ENCODE data around the gene ACOT9. TPM values are rescaled to one million over a fixed set of nuclear protein-coding genes. Genes with fewer than 3 reads are reported as not detected.
A peak's percentile ranks its signal among the peaks of the same experiment; 100 is the strongest.

The ACOT9 gene
- total RNA-seq, 5 donors from 2014 or later (not counting 1 experiment from before 2014, with no cell fraction given) = 15.0 to 22.1 (median 19.2) TPM

GRCh38 chrX:23756165-23756564 lies 13.1 kb upstream of the ACOT9 start:
- ATAC-seq (replicated peaks in 1 of 4) (peak in 3 of 4 experiments; percentile 40 to 62 (median 56)), DNase-seq (peak; percentile 14 to 79 (median 51))
- H3K27ac ChIP-seq (ENCODE audit: low read length) = no peak overlapping the region
- ChIA-PET CTCF (interaction anchor here in 1 of 2 donors (1.6 kb wide), 1 partner anchor 146 kb away, joined by 9 read pairs; no protein-coding TSS in a partner anchor), POLR2A (no interaction called here)
- no CpG with 5 or more reads among the region's 4 CpGs for WGBS (ENCODE audit: insufficient coverage)
- Mint-ChIP-seq H3K4me1 (peaks cover 0 to 4% (median 3%) of the 10 kb centered on the region in 3 donors), H3K36me3 (no peaks in the 10 kb centered on the region), H3K27me3 (peaks cover 0 to 12% of the 10 kb centered on the region in 2 donors), H3K4me3 (no peak overlapping the region), H3K9me3 (no peaks in the 10 kb centered on the region), H3K27ac (peak overlapping the region in 1 of 2 donors; percentile 39)
- H3K9me3 ChIP-seq = no peaks in the 10 kb centered on the region
- H3K36me3 ChIP-seq (ENCODE audit: control insufficient read depth in 2 of 2, extremely low read depth in 1 of 2, insufficient read depth in 1 of 2, low read length in 1 of 2) = no peaks in the 10 kb centered on the region
- no peaks in the 10 kb centered on the region for H3K4me1 ChIP-seq (ENCODE audit: control insufficient read depth in 1 of 2, extremely low read depth in 1 of 2, insufficient read depth in 2 of 2, low read length in 2 of 2)
- H3K27me3 ChIP-seq (replicated peaks in 1 of 2; ENCODE audit: control insufficient read depth in 2 of 2, extremely low read depth in 1 of 2, insufficient read depth in 2 of 2, low read length in 1 of 2) = no peaks in the 10 kb centered on the region
- no peak overlapping the region for H3K4me3 ChIP-seq (ENCODE audit: control insufficient read depth in 1 of 2, extremely low read depth in 1 of 2, low read length in 1 of 2)

DNA sequence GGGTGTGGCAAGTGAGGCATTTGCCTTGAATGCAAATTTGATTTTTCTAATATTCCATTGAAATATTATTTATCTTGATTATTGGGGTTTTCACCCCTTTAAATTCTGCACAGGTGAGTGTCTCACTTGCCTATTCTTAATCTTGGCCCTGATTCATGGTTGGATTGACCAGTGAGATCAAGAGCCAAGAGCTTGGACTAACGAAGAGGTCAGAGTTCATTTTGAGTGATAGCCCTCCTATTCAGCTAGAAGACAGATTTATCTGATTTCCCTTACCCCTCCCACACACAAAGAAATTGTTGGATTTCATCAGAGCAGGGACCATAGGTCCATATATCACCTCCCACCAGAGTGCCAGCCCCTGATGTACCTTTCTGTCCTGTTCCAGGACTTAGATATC lies 11.6 kb upstream of the ACOT9 start:
- Mint-ChIP-seq H3K9me3 (no peaks in the 10 kb centered on the region), H3K4me1 (peaks cover 0 to 4% (median 3%) of the 10 kb centered on the region in 3 donors), H3K36me3 (no peaks in the 10 kb centered on the region), H3K27me3 (peaks cover 0 to 12% of the 10 kb centered on the region in 2 donors), H3K4me3 (no peak overlapping the region), H3K27ac (no peak overlapping the region)
- Histone ChIP-seq H3K4me3 (ENCODE audit: control insufficient read depth in 1 of 2, extremely low read depth in 1 of 2, low read length in 1 of 2) (no peak overlapping the region), H3K4me1 (ENCODE audit: control insufficient read depth in 1 of 2, extremely low read depth in 1 of 2, insufficient read depth in 2 of 2, low read length in 2 of 2) (no peaks in the 10 kb centered on the region), H3K9me3 (no peaks in the 10 kb centered on the region), H3K27ac (ENCODE audit: low read length) (no peak overlapping the region), H3K27me3 (replicated peaks in 1 of 2; ENCODE audit: control insufficient read depth in 2 of 2, extremely low read depth in 1 of 2, insufficient read depth in 2 of 2, low read length in 1 of 2) (no peaks in the 10 kb centered on the region), H3K36me3 (ENCODE audit: control insufficient read depth in 2 of 2, extremely low read depth in 1 of 2, insufficient read depth in 1 of 2, low read length in 1 of 2) (no peaks in the 10 kb centered on the region)
- WGBS (ENCODE audit: insufficient coverage) = no CpG with 5 or more reads among the region's 1 CpG
- DNase-seq (no peak), ATAC-seq (replicated peaks in 1 of 4) (no peak)
- POLR2A ChIA-PET = no interaction called here
- CTCF ChIA-PET = no interaction called here

- Histone ChIP-seq H3K36me3 (ENCODE audit: control insufficient read depth in 2 of 2, extremely low read depth in 1 of 2, insufficient read depth in 1 of 2, low read length in 1 of 2) (no peaks in the 10 kb centered on the region), H3K27ac (ENCODE audit: low read length) (no peak overlapping the region), H3K4me1 (ENCODE audit: control insufficient read depth in 1 of 2, extremely low read depth in 1 of 2, insufficient read depth in 2 of 2, low read length in 2 of 2) (no peaks in the 10 kb centered on the region), H3K9me3 (no peaks in the 10 kb centered on the region), H3K27me3 (replicated peaks in 1 of 2; ENCODE audit: control insufficient read depth in 2 of 2, extremely low read depth in 1 of 2, insufficient read depth in 2 of 2, low read length in 1 of 2) (no peaks in the 10 kb centered on the region), H3K4me3 (ENCODE audit: control insufficient read depth in 1 of 2, extremely low read depth in 1 of 2, low read length in 1 of 2) (no peak overlapping the region)
- H3K9me3 Mint-ChIP-seq = no peaks in the 10 kb centered on the region
- WGBS (ENCODE audit: insufficient coverage) = no CpG with 5 or more reads among the region's 2 CpGs
- H3K36me3 Mint-ChIP-seq = no peaks in the 10 kb centered on the region
- peaks cover 0 to 4% (median 3%) of the 10 kb centered on the region in 3 donors for H3K4me1 Mint-ChIP-seq
- CTCF ChIA-PET = no interaction called here
- peaks cover 0 to 12% of the 10 kb centered on the region in 2 donors for H3K27me3 Mint-ChIP-seq
- no peak for DNase-seq
- H3K4me3 Mint-ChIP-seq = no peak overlapping the region
- POLR2A ChIA-PET = interaction anchor here in 1 of 2 donors (0.6 kb wide), 1 partner anchor 10 kb away, joined by 3 read pairs; the partner anchor contains the start of gene ACOT9
- ATAC-seq (replicated peaks in 1 of 4) = no peak
- H3K27ac Mint-ChIP-seq = no peak overlapping the region
Observed at GRCh38 chrX:23752740-23753415, 9.8 kb upstream of the ACOT9 start.

DNA sequence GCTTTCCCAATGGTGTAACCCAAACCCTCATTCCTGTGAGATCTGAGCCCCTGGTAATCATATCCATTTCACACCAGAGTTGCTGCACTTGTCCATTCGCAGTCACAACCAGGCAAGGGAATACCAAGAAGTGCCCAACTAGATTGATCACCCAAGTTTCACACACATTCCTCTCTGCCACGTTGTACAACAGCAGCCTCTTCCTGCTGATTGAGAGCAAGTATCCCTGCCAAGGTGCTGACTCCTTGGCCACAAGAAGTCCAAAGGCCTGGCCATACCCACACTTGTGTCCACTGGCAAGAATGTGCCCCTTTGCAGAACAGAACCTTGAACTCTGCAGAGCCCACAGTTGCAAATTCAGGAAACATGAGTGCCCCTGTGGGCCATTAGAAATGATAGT lies 6.5 kb upstream of the ACOT9 start:
- no peaks in the 10 kb centered on the region for H3K27me3 ChIP-seq (replicated peaks in 1 of 2; ENCODE audit: control insufficient read depth in 2 of 2, extremely low read depth in 1 of 2, insufficient read depth in 2 of 2, low read length in 1 of 2)
- H3K4me1 ChIP-seq (ENCODE audit: control insufficient read depth in 1 of 2, extremely low read depth in 1 of 2, insufficient read depth in 2 of 2, low read length in 2 of 2) = peaks cover 0 to 13% of the 10 kb centered on the region in 2 experiments
- no peak overlapping the region for H3K27ac ChIP-seq (ENCODE audit: low read length)
- H3K36me3 Mint-ChIP-seq = no peaks in the 10 kb centered on the region
- H3K4me1 Mint-ChIP-seq = peaks cover 0 to 12% (median 8%) of the 10 kb centered on the region in 3 donors
- no peak overlapping the region for H3K4me3 ChIP-seq (ENCODE audit: control insufficient read depth in 1 of 2, extremely low read depth in 1 of 2, low read length in 1 of 2)
- no peaks in the 10 kb centered on the region for H3K9me3 ChIP-seq
- H3K36me3 ChIP-seq (ENCODE audit: control insufficient read depth in 2 of 2, extremely low read depth in 1 of 2, insufficient read depth in 1 of 2, low read length in 1 of 2) = no peaks in the 10 kb centered on the region
- no peak overlapping the region for H3K27ac Mint-ChIP-seq
- H3K27me3 Mint-ChIP-seq = peaks cover 0 to 8% of the 10 kb centered on the region in 2 donors
- 86% methylated on average over 1 of the region's 2 CpGs for WGBS (ENCODE audit: insufficient coverage)
- ChIA-PET POLR2A (no interaction called here), CTCF (no interaction called here)
- no peaks in the 10 kb centered on the region for H3K9me3 Mint-ChIP-seq
- ATAC-seq (replicated peaks in 1 of 4) (no peak), DNase-seq (no peak)
- no peak overlapping the region for H3K4me3 Mint-ChIP-seq

DNA sequence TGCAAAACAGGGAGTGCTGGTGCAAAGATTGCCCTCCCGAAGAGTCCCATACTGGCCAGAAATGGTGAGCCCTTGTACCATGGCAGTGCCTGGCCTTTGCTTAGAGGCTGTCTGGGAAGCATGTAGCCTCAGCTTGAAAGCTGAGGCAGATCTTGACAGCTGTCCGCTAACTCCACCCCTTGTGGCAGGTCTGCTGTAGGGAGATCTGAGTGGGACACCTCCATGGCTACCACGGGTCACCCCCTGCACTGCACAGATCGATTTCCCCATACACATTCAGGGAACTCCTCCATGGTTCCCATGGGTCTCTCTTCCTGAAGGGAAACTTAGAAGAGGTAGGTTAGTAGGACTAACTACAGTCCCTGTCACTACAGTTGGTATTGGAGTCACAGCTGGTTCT lies 6.1 kb upstream of the ACOT9 start:
- peaks cover 0 to 7% of the 10 kb centered on the region in 2 donors for H3K27me3 Mint-ChIP-seq
- ATAC-seq (replicated peaks in 1 of 4) (no peak), DNase-seq (no peak)
- H3K9me3 ChIP-seq = no peaks in the 10 kb centered on the region
- no peaks in the 10 kb centered on the region for H3K27me3 ChIP-seq (replicated peaks in 1 of 2; ENCODE audit: control insufficient read depth in 2 of 2, extremely low read depth in 1 of 2, insufficient read depth in 2 of 2, low read length in 1 of 2)
- peaks cover 0 to 15% (median 8%) of the 10 kb centered on the region in 3 donors for H3K4me1 Mint-ChIP-seq
- 100% methylated on average over 1 of the region's 4 CpGs for WGBS (ENCODE audit: insufficient coverage)
- H3K4me3 ChIP-seq (ENCODE audit: control insufficient read depth in 1 of 2, extremely low read depth in 1 of 2, low read length in 1 of 2) = no peak overlapping the region
- no peaks in the 10 kb centered on the region for H3K9me3 Mint-ChIP-seq
- POLR2A ChIA-PET = no interaction called here
- CTCF ChIA-PET = no interaction called here
- H3K36me3 ChIP-seq (ENCODE audit: control insufficient read depth in 2 of 2, extremely low read depth in 1 of 2, insufficient read depth in 1 of 2, low read length in 1 of 2) = no peaks in the 10 kb centered on the region
- H3K36me3 Mint-ChIP-seq = no peaks in the 10 kb centered on the region
- H3K27ac Mint-ChIP-seq = no peak overlapping the region
- H3K4me3 Mint-ChIP-seq = no peak overlapping the region
- H3K27ac ChIP-seq (ENCODE audit: low read length) = no peak overlapping the region
- peaks cover 0 to 13% of the 10 kb centered on the region in 2 experiments for H3K4me1 ChIP-seq (ENCODE audit: control insufficient read depth in 1 of 2, extremely low read depth in 1 of 2, insufficient read depth in 2 of 2, low read length in 2 of 2)

DNA sequence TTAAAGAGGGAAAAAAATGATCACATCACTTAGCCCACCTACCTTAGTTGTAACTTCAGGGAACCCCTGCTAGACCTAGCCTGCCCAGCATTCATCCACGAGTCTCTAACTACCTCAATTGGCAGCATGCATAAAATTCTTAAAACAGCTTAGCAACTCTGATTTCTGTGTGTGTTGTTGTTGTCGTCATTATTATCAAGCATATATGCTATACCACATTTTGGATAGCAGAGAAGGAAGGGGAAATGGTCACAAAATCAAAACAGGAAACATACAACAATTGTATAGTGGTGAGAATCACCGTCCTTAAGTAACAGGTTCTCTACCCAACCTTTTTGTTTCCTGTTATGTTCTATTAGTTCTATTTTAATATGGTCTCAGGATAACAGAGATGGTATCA lies 2.7 kb upstream of the ACOT9 start:
- POLR2A ChIA-PET = interaction anchor here (0.7 to 1.8 kb wide), 4 partner anchors 37 to 418 kb away, joined by 4 to 8 read pairs (median 6); partner anchors contain the start of gene SAT1 (in 2 of the 2)
- Histone ChIP-seq H3K4me3 (ENCODE audit: control insufficient read depth in 1 of 2, extremely low read depth in 1 of 2, low read length in 1 of 2) (no peak overlapping the region), H3K27ac (ENCODE audit: low read length) (peak overlapping the region; percentile 69), H3K4me1 (ENCODE audit: control insufficient read depth in 1 of 2, extremely low read depth in 1 of 2, insufficient read depth in 2 of 2, low read length in 2 of 2) (peaks cover 0 to 31% of the 10 kb centered on the region in 2 experiments), H3K36me3 (ENCODE audit: control insufficient read depth in 2 of 2, extremely low read depth in 1 of 2, insufficient read depth in 1 of 2, low read length in 1 of 2) (no peaks in the 10 kb centered on the region), H3K9me3 (no peaks in the 10 kb centered on the region), H3K27me3 (replicated peaks in 1 of 2; ENCODE audit: control insufficient read depth in 2 of 2, extremely low read depth in 1 of 2, insufficient read depth in 2 of 2, low read length in 1 of 2) (no peaks in the 10 kb centered on the region)
- Mint-ChIP-seq H3K27me3 (no peaks in the 10 kb centered on the region), H3K4me3 (no peak overlapping the region), H3K9me3 (no peaks in the 10 kb centered on the region), H3K4me1 (peaks cover 13 to 29% (median 16%) of the 10 kb centered on the region in 3 donors), H3K36me3 (no peaks in the 10 kb centered on the region), H3K27ac (peak overlapping the region; percentile 83 to 92)
- CTCF ChIA-PET = interaction anchor here (0.6 to 0.7 kb wide), 4 partner anchors 16 to 306 kb away, joined by 3 to 8 read pairs (median 4); partner anchors contain the start of gene SAT1 (in 1 of the 2)
- DNase-seq (peak in 2 of 35 experiments; percentile 7 to 47), ATAC-seq (replicated peaks in 1 of 4) (peak in 3 of 4 experiments; percentile 26 to 47 (median 28))
- no CpG with 5 or more reads among the region's 3 CpGs for WGBS (ENCODE audit: insufficient coverage)
